Measurements from ENCODE around the gene TIAM2.
"Not testable (repeated sequence)": the region's sequence is repeated elsewhere in the genome, so short reads cannot be mapped to it uniquely, and the experiment has no call there.

TIAM2 gene

DNA sequence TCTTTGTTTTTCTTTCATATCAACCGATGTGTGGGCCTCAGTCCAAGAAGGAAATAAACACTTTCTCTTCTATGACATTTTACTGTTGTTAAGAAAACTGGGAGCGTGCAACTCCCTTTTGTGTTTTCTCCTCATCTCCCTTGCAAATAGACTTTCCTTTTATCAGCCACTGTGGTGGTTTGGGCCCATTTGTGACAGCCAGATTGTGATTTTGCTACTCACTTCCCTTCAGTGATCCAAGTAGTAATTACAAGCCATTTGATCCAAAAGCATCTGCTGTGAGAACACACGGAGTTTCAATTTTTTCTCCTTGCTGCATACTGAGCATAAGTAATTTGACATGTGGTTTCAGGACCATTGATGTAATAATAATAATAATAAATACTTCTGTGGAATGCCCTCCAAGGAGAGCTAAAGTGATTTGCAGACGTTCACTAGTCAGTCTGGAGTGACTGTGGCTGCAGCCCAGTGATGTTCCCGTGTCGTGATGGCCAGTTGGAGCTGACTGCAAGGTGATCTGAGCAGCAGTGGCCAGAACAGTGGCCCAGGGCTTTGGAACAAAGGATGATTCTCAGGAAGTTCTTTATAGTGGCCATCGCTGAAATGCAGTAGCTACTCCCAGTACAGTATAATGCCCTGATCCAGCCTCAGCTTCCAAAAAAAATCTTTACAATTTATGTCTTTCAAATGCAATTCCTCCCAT lies 176.8 kb downstream of the TIAM2 start:
- no peak for DNase-seq

DNA sequence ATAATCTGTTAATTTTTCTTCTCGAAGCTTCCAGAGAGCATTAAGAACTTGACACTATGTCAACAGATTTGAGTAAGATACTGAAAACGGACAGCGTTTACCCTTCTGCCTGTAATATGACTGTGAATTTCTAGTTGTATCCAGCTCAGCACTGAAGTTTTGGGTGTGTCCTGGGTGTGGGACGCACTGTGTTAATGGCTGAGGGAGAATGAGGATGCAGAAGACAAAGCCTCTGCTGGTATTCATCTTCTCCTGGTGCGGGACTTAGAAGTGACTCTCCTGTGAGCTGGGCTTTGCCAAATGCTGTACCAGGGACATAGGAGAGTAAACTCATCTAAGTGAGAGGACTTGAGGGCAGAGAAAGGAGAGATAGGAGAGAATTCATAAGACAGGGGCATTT lies 178.4 kb downstream of the TIAM2 start:
- DNase-seq = no peak

DNA sequence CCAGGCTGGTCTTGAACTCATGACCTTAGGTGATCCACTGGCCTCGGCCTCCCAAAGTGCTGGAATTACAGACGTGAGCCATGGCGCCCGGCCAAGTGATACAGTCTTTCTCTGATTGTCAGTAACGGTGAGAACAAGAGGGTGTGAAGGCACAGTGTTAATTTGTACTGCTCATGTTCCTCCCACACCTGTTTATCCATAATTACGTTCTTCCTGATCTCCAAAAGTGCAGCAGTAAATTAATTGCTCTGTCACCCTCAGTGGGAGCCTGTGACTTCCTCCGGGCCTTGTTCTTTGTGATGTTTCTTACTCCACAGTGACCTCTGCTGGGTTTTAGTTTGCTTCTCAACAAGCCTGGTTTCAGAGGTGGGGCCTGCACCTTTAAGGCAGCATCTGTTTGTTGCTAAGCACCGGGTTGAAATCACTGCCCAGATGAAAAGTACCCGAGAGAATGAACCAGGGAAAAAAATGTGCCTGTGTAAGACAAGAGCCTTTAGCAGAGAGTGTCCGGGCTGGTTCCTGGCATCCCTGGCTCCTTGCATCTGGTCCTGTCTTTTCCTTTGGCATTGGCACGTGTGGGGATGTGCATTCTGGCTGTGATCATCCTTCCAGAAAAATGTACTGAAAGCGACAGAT lies 179.6 kb downstream of the TIAM2 start:
- peak; percentile 66 for DNase-seq

DNA sequence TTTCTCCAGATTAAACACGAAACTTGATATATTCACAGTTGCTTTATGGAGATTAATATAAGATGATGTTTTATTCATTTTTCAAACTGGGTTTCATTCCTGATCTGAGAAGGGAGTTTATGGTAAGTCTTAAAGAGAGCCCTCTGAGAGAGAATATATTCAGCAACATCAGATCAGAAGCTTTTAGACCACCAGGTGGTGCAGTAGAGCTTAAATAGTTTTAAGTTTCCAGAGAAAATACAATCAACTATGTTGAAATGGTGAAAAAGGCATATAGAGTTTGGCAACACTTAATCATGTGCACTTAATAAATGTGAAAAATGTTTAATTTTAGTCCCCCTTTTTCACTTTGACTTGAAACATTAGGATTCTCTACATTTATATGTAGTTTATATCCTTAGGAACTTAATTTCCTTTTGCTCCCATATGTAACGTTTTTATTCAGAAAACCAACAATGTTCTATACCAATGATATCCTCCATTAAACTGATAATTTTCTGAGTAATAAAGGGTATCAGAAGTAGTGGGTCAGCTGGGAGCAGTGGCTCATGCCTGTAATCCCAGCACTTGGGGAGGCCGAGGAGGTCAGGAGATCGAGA lies 182.3 kb downstream of the TIAM2 start:
- DNase-seq = no peak

DNA sequence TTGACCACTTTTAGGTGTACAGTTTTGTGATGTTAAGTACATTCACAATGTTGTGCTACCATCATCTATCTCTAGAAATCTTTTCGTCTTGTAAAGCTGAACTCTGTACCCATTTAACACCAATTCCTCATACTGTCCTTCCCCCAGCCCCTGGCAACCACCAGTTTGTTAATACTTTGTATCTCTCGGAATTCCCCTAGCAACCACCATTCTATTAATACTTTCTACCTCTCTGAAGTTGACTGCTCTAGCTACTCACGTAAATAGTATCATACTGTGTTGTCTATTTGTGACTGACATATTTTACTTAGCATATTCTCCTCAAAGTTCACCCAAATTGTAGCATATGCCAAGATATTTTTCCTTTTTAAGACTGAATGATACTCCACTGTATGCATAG lies 186.4 kb downstream of the TIAM2 start:
- DNase-seq = no peak

DNA sequence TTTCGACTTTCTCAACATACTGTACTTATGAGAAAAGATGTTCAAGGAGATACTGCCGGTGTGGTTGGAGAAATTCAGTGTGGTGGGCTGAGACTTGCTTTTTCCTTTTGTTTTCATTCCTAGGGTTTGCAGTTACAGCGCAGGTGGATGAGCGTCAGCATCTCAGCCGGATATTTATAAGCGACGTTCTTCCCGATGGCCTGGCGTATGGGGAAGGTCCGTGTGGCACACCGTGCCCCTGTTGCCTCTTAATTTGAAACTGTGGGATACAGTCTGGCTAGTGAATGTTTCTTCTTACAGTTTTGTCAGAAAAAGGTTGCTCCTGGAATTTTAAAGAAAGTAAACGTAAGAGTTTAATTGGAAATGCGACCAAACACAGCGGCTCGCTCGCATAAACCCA lies 187.0 kb downstream of the TIAM2 start:
- DNase-seq = no peak

DNA sequence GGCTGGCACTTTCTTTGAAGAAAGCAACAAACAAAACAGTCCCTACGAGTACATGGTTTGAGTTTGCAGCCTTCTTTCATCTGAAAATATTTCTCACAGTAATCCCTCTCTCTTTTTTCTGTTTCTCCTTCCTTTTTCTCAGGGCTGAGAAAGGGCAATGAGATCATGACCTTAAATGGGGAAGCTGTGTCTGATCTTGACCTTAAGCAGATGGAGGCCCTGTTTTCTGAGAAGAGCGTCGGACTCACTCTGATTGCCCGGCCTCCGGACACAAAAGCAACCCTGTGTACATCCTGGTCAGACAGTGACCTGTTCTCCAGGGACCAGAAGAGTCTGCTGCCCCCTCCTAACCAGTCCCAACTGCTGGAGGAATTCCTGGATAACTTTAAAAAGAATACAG lies 188.0 kb downstream of the TIAM2 start:
- DNase-seq = no peak

DNA sequence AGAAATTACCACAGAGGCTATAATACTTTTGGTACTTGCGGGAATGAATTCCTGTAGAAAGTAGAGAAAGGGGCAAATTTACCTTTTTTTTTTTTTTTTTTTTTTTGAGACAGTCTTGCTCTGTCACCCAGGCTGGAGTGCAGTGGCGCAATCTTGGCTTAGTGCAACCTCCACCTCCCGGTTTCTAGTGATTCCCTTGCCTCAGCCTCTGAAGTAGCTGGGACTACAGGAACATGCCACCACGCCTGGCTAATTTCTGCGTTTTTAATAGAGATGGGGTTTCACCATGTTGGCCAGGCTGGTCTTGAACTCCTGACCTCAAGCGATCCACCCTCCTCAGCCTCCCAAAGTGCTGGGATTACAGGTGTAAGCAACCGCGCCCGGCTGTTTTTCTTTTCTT lies 189.9 kb downstream of the TIAM2 start:
- DNase-seq = not testable (repeated sequence)

DNA sequence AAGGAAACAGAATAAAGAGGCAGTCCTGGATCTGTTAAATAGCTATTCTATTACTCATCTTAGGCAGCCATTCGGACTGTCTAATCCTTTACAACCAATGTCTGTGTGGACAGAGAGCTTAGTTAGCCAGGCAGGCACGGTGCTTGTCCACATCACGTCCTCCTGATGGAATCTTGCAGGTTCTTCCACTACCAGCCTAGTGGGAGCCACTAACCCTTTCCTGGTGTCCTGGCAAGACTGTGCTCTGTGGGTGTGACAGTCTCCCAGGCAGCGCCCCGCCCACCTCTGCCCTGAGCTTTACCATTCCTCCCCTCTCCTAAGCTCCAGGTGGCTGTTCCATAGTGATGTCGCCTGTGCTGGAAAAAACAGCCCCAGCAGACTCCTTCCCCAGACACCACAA lies 190.4 kb downstream of the TIAM2 start:
- peak; percentile 17 for DNase-seq

DNA sequence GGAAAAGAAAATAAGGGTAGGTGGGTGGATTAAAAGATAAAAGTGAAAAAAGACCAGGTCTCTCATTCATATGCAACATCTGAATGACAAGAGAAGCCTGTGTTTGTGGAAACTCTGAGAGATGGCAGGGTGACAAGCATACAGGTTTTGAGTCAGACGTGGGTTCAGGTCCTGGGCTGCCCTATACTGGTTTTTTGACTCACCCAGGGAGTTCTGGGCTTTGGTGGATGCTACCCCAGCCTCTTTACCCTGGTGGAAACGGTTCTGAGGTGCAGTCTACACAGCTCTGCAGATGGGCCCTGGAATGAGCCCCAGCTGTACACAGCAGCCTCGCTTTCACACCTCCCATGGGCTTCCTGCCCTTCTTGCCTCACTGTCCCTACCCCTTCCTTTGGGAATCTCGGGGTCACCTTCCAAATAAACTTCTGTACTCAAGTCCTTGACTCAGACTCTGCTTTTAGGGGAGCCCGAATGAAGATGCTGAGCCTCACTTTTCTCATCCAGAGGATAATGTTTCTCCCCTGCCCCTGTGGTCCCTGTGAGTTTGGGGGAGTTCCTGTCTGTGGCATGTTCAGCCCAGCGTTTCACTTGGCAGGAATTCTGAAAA lies 191.0 kb downstream of the TIAM2 start:
- peak; percentile 73 for DNase-seq

DNA sequence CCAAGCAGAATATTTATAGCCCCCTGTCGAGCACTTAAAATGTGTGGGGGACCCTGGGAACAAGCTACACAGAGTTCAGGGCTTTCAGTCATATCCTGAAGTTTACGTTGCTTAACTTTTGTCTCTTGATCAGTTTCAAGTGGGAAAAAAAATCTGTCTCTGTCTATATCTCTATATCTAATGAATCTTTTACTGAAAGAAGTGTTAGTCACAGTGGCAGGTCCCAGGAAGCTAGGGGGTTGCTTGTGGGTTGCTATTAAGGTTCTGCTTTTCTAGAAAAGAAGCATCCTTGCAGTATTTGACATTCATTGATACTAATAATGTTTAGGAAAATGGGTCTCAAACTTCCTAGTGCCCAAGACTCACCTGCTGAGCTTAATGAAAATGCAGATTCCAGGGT lies 192.0 kb downstream of the TIAM2 start:
- peak; percentile 24 for DNase-seq

DNA sequence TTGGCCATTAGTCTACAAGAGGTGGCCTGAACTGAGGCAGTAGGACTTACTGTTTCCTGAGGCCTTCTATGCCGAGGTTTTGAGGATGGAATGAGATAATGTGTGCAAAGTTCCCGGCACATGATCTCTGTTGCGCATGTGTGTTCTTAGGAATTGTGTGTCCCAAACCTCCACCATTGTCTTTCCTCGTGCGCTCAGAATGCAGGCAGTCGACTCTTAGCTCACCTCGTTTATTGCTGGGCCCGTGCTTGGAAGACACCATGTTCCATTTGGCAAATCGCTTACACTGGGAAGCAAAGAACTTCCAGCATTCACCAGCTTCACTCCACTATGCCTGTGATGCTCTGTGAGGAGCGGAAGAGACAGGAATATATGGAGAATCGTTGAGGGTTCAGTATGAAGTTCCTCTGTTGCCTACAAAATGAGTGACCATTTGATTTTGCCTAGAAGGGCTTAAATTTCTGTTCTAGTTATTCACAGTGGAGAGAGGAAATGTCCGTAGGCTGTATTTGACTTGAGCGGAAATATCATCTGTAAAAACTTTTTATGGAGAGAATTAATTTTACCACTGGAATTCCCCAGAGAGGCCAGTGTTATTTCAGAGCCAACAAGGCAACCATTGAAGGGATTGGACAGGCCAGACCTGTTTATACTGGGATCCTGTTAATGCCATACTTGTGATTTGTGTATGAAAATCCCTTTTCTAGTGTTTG lies 193.0 kb downstream of the TIAM2 start:
- DNase-seq = no peak

DNA sequence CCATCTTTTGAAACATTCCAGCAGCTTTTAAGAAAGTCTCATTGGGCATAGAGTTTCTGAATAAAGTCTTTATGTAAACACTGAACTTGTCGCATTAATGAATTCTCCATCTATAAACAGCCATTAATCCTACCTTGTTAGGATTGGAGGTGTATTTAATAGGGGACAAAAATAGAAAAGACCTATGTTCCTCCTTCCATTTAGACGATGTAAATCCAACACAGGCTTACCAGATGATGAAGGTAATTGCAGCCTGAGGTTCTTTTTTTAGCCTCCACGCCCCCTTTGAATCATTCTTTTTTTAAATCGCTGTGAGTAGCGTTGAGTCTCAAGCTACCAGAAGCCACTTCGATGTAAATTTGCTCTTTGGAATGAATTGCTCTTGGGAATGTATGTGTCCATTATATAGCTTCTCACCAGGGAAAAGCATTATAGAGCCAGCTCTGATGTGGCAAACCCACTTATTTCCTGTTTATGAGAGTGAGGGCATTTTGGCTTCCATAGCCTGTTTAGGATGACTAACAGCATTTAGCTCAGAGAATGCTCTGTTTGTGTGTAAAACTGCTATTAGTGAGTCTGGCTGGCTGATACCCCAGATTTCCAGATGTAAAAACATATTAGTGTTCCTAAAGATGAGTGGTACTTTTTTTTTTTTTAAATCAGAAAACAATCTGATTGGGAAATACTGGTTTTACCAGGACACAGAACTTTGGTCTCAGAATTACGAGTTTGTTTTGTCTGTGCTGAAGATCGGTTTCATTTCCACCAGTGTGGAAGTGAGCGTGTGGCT lies 193.8 kb downstream of the TIAM2 start:
- peak; percentile 6 for DNase-seq

DNA sequence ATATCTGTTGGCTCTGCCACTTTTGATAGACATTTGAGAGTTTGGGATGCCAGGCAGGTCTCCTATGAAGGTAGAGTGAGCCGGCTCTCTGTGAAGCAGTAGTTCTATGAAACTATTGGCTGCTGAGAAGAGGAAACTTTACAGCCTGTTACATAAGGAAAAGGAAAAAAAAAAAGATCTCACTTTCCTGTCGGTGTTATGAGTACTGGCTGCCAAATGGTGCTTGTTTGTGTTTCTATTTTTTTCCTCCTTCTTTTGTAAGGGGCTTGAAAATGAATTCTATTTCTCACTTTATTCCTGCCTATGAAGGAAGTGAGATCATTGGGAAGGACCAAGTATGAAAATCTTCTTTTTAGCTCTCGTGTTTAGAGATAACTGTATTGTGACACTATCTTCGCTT lies 195.6 kb downstream of the TIAM2 start:
- DNase-seq = no peak

DNA sequence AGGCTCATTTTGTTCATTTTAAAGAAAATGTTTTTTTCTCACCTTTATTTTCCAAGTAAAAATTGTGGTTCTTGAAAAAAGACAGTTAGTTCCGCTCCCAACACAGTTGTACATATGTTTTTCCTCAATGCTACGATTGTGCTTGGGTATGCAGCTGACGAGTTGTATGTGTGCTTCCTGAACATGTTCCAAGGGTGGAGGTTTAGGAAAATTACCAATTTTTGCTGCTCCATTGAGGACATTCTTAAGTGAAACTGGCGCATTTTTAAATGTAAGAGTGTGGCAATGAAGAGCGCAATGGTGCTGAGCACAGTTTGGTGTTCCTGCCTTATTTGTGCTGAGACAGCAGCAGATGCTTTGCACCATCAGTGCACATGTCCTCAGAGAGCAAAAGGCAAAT lies 198.4 kb downstream of the TIAM2 start:
- DNase-seq = no peak

DNA sequence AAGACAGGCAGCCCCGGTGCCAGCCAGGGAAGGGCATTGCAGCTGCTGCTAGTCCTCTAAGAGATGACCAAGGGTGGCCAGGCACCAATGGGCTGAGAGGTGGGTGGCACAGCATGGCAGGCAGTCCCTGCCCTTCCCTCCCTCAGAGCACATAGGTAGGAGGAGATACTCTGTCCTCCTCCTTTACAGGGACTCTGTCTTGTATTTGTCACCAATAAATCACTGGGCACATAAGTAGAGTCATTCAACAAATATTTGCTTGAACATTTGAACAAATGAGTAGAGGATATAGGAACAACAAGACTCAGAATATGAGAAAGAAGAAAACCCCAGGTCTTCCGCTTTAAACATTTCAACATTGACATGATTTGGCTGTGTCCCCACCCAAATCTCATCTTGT lies 199.3 kb downstream of the TIAM2 start:
- no peak for DNase-seq

DNA sequence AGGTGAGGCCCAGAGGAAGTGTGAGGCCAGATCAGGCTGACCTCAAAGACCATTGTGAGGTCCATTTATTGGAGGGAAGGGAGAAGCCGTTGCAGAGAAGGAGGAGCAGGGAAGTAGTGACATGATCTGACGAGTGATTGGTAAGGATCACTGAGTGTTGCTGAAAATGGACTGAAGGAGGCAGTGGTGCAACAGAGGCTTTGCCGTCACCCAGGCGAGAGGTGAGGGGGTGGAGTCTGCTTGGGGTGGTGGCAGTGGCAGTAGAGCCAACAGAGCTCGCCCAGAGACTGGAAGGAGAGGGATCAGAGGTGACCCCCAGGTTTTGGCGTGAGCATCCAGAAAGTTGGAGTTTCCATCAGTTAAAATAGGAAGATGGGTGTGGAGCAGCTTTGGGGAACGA lies 200.8 kb downstream of the TIAM2 start:
- DNase-seq = no peak

DNA sequence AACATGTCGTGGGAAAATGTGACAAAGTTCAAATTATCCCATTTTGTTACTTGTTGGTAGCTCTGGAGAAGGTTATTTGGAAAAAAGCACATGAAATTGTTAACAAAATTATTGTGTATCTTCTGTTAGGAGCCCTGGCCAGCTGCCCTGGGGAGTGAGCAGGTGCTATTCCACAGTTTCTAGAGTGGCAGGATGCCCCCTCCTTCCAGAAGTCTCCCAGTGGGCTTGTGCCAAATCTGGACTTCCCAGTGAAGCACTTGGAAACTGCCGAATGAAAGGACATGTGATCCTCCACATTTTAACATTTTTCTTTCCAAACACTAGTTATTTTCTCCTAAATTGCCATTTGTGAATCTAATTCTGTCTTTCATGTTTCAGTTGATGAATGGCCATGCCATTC lies 201.8 kb downstream of the TIAM2 start:
- no peak for DNase-seq

DNA sequence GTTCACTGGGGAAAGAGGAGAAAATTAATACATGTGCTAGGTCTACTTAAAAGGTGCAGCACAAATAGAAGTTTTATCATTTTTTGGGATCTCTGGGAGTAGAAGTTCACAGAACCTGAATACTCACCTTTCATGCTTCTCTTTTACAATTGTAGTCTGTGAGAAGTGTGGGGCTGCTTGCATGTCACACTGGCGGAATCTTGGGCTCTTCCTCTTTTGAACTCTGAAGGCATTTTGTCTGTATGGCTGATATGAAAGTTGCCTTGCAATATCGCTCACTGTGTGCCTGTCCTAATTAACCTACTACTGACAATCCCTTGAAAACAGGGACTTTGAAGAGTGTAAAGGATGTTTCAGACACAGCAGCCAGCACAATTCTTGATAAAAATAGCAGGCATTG lies 202.8 kb downstream of the TIAM2 start:
- no peak for DNase-seq

DNA sequence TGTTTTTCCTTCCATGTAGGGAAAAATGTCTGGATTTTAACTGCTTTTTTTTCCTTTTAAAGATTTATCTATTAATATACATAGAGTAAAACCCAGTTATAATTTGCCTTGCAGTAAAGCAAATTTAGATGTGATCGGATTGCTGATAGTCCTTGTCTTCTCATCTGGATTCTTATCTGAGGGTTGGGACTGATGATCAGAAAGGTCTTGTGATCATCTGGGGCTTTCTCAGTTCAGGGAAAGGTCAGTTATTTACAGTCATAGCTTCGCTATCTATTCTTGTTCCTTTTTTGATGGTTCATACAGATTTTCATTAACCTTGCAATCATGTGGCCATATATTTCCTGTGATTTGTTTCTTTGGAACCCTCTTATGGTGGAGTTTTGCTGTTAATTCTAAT lies 204.9 kb downstream of the TIAM2 start:
- DNase-seq = no peak

DNA sequence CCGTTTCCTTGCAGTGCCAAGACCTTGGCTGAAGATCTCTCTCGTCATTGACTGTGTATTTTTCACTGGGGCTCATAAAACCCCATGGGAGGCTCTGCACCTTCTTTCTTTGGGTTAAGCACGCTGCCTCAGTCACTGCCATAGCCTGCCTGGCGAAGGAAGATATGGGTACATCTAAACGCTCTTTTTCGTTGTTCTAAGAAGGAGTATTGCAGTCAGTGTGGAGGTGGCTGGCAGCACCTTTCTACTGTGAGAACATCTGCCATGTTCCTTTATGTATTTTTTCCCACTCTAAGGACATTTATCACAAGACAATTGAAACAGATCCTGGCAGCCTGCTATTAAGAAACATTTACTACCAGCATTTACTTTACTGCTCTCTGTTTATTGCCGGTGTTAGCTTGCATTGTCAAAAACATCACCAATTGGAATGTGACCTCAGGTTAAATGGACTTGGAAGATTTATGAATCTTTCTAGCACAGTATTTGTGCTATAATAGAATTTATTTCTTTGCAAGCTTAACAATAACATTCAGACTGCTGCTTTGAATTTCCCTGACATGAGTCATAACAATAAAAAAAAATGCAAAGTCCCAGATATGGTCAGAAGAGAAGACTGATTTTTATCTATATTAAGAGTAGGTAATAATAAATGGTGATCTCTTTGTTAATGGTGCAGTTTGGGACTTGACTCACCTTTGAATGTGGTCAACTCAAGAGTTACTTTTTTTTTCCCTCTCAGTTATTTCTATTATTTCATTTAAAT lies 206.5 kb downstream of the TIAM2 start:
- DNase-seq = no peak

DNA sequence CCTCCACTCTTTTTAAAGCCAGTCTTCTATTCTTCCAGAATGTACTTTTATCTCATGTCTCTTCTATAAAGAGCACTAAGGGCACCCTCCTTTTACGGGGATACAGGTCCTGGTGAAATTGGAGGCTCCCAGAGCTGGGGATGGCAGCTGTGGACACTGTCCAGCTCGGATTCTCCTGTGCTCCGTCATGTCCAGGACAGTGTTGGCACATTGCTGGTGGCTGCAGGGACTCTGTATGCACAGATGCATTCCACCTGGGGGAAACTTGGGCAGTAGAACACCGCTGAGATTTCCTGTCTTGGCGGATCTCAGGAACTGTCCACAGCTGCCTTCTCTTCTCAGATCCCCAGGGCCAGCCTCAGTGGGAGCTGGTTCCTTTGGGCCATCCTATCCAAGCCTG lies 212.1 kb downstream of the TIAM2 start:
- DNase-seq = no peak

Measured in activated naive CD4-positive, alpha-beta T cell treated with Interleukin-2 at 50 U/mL for 16 hours (primary cell).